Lower leg skin (tissue), 3 donors: ENCODE results near the gene KPNA6.

Source experiments
- POLR2A ChIP-seq, 2 donors: fragments of 450-650 bp; IDR thresholded peaks; one replicate each; pipeline ENCODE4 v1.6.1; 2016 to 2017; ENCODE audit warnings: antibody characterized with exemption in 2 of 2, mild to moderate bottlenecking in 1 of 2, moderate library complexity in 1 of 2
- TF ChIP-seq, protein P1 (sequence below), 3 donors: fragments of 450-650 bp; IDR thresholded peaks; one replicate each; pipeline ENCODE4 v1.5.1; 2016; ENCODE audit warnings: antibody characterized with exemption in 3 of 3, mild to moderate bottlenecking in 3 of 3, moderate library complexity in 2 of 3

- TF ChIP-seq, protein P1, sequence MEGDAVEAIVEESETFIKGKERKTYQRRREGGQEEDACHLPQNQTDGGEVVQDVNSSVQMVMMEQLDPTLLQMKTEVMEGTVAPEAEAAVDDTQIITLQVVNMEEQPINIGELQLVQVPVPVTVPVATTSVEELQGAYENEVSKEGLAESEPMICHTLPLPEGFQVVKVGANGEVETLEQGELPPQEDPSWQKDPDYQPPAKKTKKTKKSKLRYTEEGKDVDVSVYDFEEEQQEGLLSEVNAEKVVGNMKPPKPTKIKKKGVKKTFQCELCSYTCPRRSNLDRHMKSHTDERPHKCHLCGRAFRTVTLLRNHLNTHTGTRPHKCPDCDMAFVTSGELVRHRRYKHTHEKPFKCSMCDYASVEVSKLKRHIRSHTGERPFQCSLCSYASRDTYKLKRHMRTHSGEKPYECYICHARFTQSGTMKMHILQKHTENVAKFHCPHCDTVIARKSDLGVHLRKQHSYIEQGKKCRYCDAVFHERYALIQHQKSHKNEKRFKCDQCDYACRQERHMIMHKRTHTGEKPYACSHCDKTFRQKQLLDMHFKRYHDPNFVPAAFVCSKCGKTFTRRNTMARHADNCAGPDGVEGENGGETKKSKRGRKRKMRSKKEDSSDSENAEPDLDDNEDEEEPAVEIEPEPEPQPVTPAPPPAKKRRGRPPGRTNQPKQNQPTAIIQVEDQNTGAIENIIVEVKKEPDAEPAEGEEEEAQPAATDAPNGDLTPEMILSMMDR (IDR thresholded peaks at IDR 0.05) = no peak
- no peak for TF ChIP-seq POLR2A (IDR thresholded peaks at IDR 0.05)
Measured at GRCh38 chr1:32100807-32101708, 6.8 kb upstream of the KPNA6 start.
